ENCODE results near the gene CAPN2.

- TF ChIP-seq, protein P1, sequence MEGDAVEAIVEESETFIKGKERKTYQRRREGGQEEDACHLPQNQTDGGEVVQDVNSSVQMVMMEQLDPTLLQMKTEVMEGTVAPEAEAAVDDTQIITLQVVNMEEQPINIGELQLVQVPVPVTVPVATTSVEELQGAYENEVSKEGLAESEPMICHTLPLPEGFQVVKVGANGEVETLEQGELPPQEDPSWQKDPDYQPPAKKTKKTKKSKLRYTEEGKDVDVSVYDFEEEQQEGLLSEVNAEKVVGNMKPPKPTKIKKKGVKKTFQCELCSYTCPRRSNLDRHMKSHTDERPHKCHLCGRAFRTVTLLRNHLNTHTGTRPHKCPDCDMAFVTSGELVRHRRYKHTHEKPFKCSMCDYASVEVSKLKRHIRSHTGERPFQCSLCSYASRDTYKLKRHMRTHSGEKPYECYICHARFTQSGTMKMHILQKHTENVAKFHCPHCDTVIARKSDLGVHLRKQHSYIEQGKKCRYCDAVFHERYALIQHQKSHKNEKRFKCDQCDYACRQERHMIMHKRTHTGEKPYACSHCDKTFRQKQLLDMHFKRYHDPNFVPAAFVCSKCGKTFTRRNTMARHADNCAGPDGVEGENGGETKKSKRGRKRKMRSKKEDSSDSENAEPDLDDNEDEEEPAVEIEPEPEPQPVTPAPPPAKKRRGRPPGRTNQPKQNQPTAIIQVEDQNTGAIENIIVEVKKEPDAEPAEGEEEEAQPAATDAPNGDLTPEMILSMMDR (IDR thresholded peaks at IDR 0.05 in 8 of 11, conservative IDR thresholded peaks at IDR 0.05 in 3 of 11) = no peak
- TF ChIP-seq POLR2A (IDR thresholded peaks at IDR 0.05) = no peak
Measured at GRCh38 chr1:223702735-223703667, 9.3 kb upstream of the CAPN2 start.

Data from spleen (tissue), 7 donors.